H1 (cell line): ENCODE results near the gene KLHL29. TPM values are rescaled to one million over a fixed set of nuclear protein-coding genes. Genes with fewer than 3 reads are reported as not detected.
A peak's percentile ranks its signal among the peaks of the same experiment; 100 is the strongest.

Source experiments
- CTCF ChIA-PET: fragments of 300-600 bp; sonication (Branson Sonifier 250); formaldehyde crosslinking; loops from one replicate; lab custom pipeline; 2021; ENCODE audit not compliant: partially characterized antibody; lab: Charles Lee
- POLR2A ChIA-PET: fragments of 300-600 bp; sonication (Branson Sonifier 250); formaldehyde crosslinking; loops from one replicate; lab custom pipeline; 2021; ENCODE audit warnings: inconsistent platforms; ENCODE audit not compliant: partially characterized antibody; lab: Charles Lee
- DNase-seq, 2 experiments: peaks; one replicate each; pipeline versions ENCODE4 v3.0.0 to v3.0.0-alpha.2; 2010 to 2022; ENCODE audit warnings: low spot score in 2 of 2, low read depth in 1 of 2, mixed read lengths in 1 of 2
- FAIRE-seq: peaks from 2 replicates; lab custom pipeline; 2011; peaks lifted over from hg19 to GRCh38; lab: Jason Lieb, UNC
- H2AFZ ChIP-seq: 2 replicates; pipeline ENCODE4 v1.8.1; 2012; ENCODE audit warnings: low read length, inconsistent platforms
- H2AK5ac ChIP-seq: 2 replicates; pipeline ENCODE4 v1.6.1; 2013; ENCODE audit warnings: low read depth, low read length
- H2BK120ac ChIP-seq: replicated peaks from 2 replicates; pipeline ENCODE3; 2013; ENCODE audit warnings: low read depth, low read length, inconsistent platforms
- H2BK12ac ChIP-seq: 2 replicates; pipeline ENCODE4 v1.6.1; 2013; ENCODE audit warnings: low read depth, low read length
- H2BK15ac ChIP-seq: 2 replicates; pipeline ENCODE4 v1.6.1; 2013; ENCODE audit warnings: low read length
- H2BK20ac ChIP-seq: 2 replicates; pipeline ENCODE4 v1.6.1; 2013; ENCODE audit warnings: low read length
- H2BK5ac ChIP-seq: 2 replicates; pipeline ENCODE4 v1.6.1; 2013; ENCODE audit warnings: low read depth, low read length
- H3K14ac ChIP-seq: 2 replicates; pipeline ENCODE4 v1.6.1; 2013; ENCODE audit warnings: inconsistent platforms; ENCODE audit not compliant: insufficient read length
- H3K18ac ChIP-seq: 2 replicates; pipeline ENCODE4 v1.6.1; 2013; ENCODE audit warnings: low read length; ENCODE audit errors: extremely low read depth
- H3K23ac ChIP-seq: 2 replicates; pipeline ENCODE4 v1.6.1; 2013; ENCODE audit warnings: inconsistent platforms; ENCODE audit not compliant: insufficient read length
- H3K23me2 ChIP-seq: 2 replicates; pipeline ENCODE4 v1.6.1; 2013; ENCODE audit warnings: low read depth, low read length
- H3K27ac ChIP-seq: 2 replicates; pipeline ENCODE4 v1.6.1; 2011; ENCODE audit warnings: low read depth, low read length, inconsistent platforms
- H3K27me3 ChIP-seq, 4 experiments: replicated peaks in 1 of 4; 1 replicate in 1 of 4; 2 replicates in 3 of 4; pipeline versions ENCODE4 v1.6.1 to v1.8.1; 2011 to 2013; ENCODE audit warnings: low read length in 3 of 4, mild to moderate bottlenecking in 3 of 4, inconsistent platforms in 2 of 4, mixed read lengths in 2 of 4, moderate library complexity in 1 of 4; ENCODE audit not compliant: control insufficient read depth in 3 of 4, insufficient read depth in 3 of 4; ENCODE audit errors: extremely low read depth in 1 of 4
- H3K36me3 ChIP-seq, 4 experiments: 2 replicates each; pipeline versions ENCODE4 v1.6.1 to v1.8.1; 2011 to 2013; ENCODE audit warnings: mild to moderate bottlenecking in 4 of 4, low read length in 3 of 4, moderate library complexity in 2 of 4, control low read depth in 1 of 4, inconsistent platforms in 1 of 4; ENCODE audit not compliant: insufficient read depth in 4 of 4, control insufficient read depth in 2 of 4
- H3K4ac ChIP-seq: replicated peaks from 2 replicates; pipeline ENCODE3; 2013; ENCODE audit warnings: low read length, low read depth, mixed read lengths, inconsistent platforms; ENCODE audit not compliant: insufficient read length
- H3K4me1 ChIP-seq, 4 experiments: replicated peaks in 1 of 4; 1 replicate in 1 of 4; 2 replicates in 3 of 4; pipeline versions ENCODE4 v1.6.1 to v1.8.1; 2011 to 2013; ENCODE audit warnings: low read length in 3 of 4, inconsistent platforms in 2 of 4, mixed read lengths in 1 of 4; ENCODE audit not compliant: insufficient read depth in 4 of 4, control insufficient read depth in 3 of 4
- H3K4me2 ChIP-seq, 2 experiments: 2 replicates each; pipeline versions ENCODE4 v1.6.1 to v1.8.1; 2011 to 2013; ENCODE audit warnings: low read depth in 2 of 2, low read length in 2 of 2, control low read depth in 1 of 2, inconsistent platforms in 1 of 2, mild to moderate bottlenecking in 1 of 2; ENCODE audit not compliant: insufficient read depth in 1 of 2
- H3K4me3 ChIP-seq, 4 experiments: fragments of 200-600, 300-600 bp in 1 of 4; sonication (generic), shearing (Covaris generic), sonication (Bioruptor Twin) in 1 of 4; 2 replicates each; pipeline versions ENCODE4 v1.5.1 to v1.8.1; 2011 to 2016; ENCODE audit warnings: low read length in 4 of 4, low read depth in 3 of 4, control low read depth in 2 of 4, inconsistent platforms in 2 of 4, mild to moderate bottlenecking in 2 of 4, mixed read lengths in 1 of 4, moderate library complexity in 1 of 4; ENCODE audit not compliant: insufficient read depth in 2 of 4; ENCODE audit errors: extremely low read depth in 1 of 4
- H3K56ac ChIP-seq: replicated peaks from 2 replicates; pipeline ENCODE3; 2013; ENCODE audit warnings: low read depth, mild to moderate bottlenecking, mixed read lengths, low read length, inconsistent platforms; ENCODE audit not compliant: insufficient read length
- H3K79me1 ChIP-seq: 2 replicates; pipeline ENCODE4 v1.6.1; 2013; ENCODE audit warnings: low read depth, low read length, control low read depth
- H3K79me2 ChIP-seq, 2 experiments: 2 replicates each; pipeline versions ENCODE4 v1.6.1 to v1.8.1; 2012 to 2013; ENCODE audit warnings: low read length in 2 of 2, mild to moderate bottlenecking in 2 of 2, inconsistent platforms in 1 of 2; ENCODE audit not compliant: insufficient read depth in 2 of 2, control insufficient read depth in 1 of 2
- H3K9ac ChIP-seq, 4 experiments: replicated peaks in 1 of 4; 1 replicate in 1 of 4; 2 replicates in 3 of 4; pipeline versions ENCODE4 v1.6.1 to v1.8.1; 2011 to 2013; ENCODE audit warnings: low read depth in 3 of 4, low read length in 3 of 4, control low read depth in 2 of 4, mild to moderate bottlenecking in 2 of 4, moderate library complexity in 2 of 4, inconsistent platforms in 1 of 4; ENCODE audit errors: extremely low read depth in 1 of 4
- H3K9me3 ChIP-seq, 2 experiments: 2 replicates each; pipeline versions ENCODE4 v1.6.1 to v1.8.1; 2012 to 2013; ENCODE audit warnings: mild to moderate bottlenecking in 2 of 2, moderate library complexity in 2 of 2, control low read depth in 1 of 2, inconsistent platforms in 1 of 2, low read depth in 1 of 2, low read length in 1 of 2, mixed read lengths in 1 of 2; ENCODE audit not compliant: insufficient read depth in 2 of 2
- H4K20me1 ChIP-seq, 2 experiments: replicated peaks in 1 of 2; 2 replicates each; pipeline versions ENCODE3 to v1.8.1; 2011 to 2013; ENCODE audit warnings: inconsistent platforms in 2 of 2, low read length in 2 of 2, mild to moderate bottlenecking in 1 of 2; ENCODE audit not compliant: insufficient read depth in 2 of 2, control insufficient read depth in 1 of 2
- H4K5ac ChIP-seq: 2 replicates; pipeline ENCODE4 v1.6.1; 2013; ENCODE audit warnings: low read length, low read depth, mixed read lengths, inconsistent platforms; ENCODE audit not compliant: insufficient read length
- H4K8ac ChIP-seq: 2 replicates; pipeline ENCODE4 v1.8.0; 2013; ENCODE audit warnings: mild to moderate bottlenecking, moderate library complexity, low read length, inconsistent platforms; ENCODE audit not compliant: insufficient read depth; ENCODE audit errors: extremely low read depth
- H4K91ac ChIP-seq: replicated peaks from 2 replicates; pipeline ENCODE3; 2013; ENCODE audit warnings: low read length, mixed read lengths, inconsistent platforms; ENCODE audit not compliant: insufficient read length
- CBX8 ChIP-seq: fragments of 300-800, 300-1000 bp; sonication (generic); IDR thresholded peaks from 2 replicates; pipeline ENCODE4 v1.7.1; 2016; ENCODE audit warnings: low read depth, low read length, borderline replicate concordance
- CEBPB ChIP-seq: IDR thresholded peaks from 2 replicates; pipeline ENCODE4 v1.6.1; 2012; ENCODE audit warnings: low read depth, low read length
- EZH2 ChIP-seq: fragments of 200-600 bp; sonication (generic); IDR thresholded peaks from 2 replicates; pipeline ENCODE4 v1.7.1; 2012; ENCODE audit warnings: low read depth, mild to moderate bottlenecking, moderate library complexity, low read length, inconsistent platforms; ENCODE audit not compliant: severe bottlenecking
- GTF2F1 ChIP-seq: IDR thresholded peaks from 2 replicates; pipeline ENCODE4 v1.6.1; 2012; ENCODE audit warnings: low read depth, low read length, improper control_type of control experiment, borderline replicate concordance
- JUND ChIP-seq: IDR thresholded peaks from 2 replicates; pipeline ENCODE4 v1.6.1; 2011; ENCODE audit warnings: mild to moderate bottlenecking, improper control_type of control experiment, low read length
- KDM4A ChIP-seq: IDR thresholded peaks from one replicate; pipeline ENCODE4 v1.7.1; 2012; ENCODE audit warnings: low read depth, mild to moderate bottlenecking, moderate library complexity, low read length, inconsistent platforms; ENCODE audit not compliant: severe bottlenecking
- RAD21 ChIP-seq, 2 experiments: IDR thresholded peaks in 1 of 2; conservative IDR thresholded peaks in 1 of 2; 2 replicates each; pipeline ENCODE4 v1.6.1; 2011; ENCODE audit warnings: low read depth in 2 of 2, low read length in 2 of 2, improper control_type of control experiment in 1 of 2, inconsistent platforms in 1 of 2, mild to moderate bottlenecking in 1 of 2, moderate library complexity in 1 of 2
- SP4 ChIP-seq: IDR thresholded peaks from 2 replicates; pipeline ENCODE4 v1.6.1; 2012; ENCODE audit warnings: low read length, inconsistent platforms
- TCF12 ChIP-seq: IDR thresholded peaks from 2 replicates; pipeline ENCODE4 v1.6.1; 2011; ENCODE audit warnings: low read depth, mild to moderate bottlenecking, low read length
- WGBS, 2 experiments: shearing (Covaris generic) in 1 of 2; methylation state at CpG; one replicate each; pipeline versions ENCODE4 v1.1.6 to v1.1.7; 2013 to 2015; ENCODE audit warnings: low lambda C conversion rate in 2 of 2, mixed read lengths in 2 of 2, inconsistent platforms in 1 of 2, low coverage in 1 of 2, missing lambda C conversion rate in 1 of 2; ENCODE audit not compliant: insufficient replicate concordance in 2 of 2, insufficient coverage in 1 of 2, insufficient read length in 1 of 2; ENCODE audit errors: extremely low coverage in 1 of 2, missing lambda C conversion rate in 1 of 2; 5-methylcytosine and 5-hydroxymethylcytosine counted together
- polyA plus RNA-seq, 7 experiments: library from polyadenylated mRNA; depleted of rRNA in 3 of 7; stranded (reverse) in 5 of 7; unstranded in 2 of 7; fragments of >200 nt in 5 of 7; fragments of 200-250 nt in 2 of 7; gene quantifications; 1 replicate in 5 of 7; 2 replicates in 1 of 7; 4 replicates in 1 of 7; pipeline versions ENCODE4 v1.2.1 to v1.2.3, GENCODE V29; 2011 to 2013; ENCODE audit warnings: missing spikeins in 2 of 7, mixed read lengths in 2 of 7
- total RNA-seq: library from RNA; stranded (reverse); fragmentation: NEBNext Ultra II Directional; extraction: Animal tissue kit (Norgen Biotek cat#: 25700); gene quantifications from 2 replicates; pipeline ENCODE4 v1.2.1, GENCODE V29; 2021

The KLHL29 gene
- total and polyA plus RNA-seq, 2 of the 8 experiments (the other 6 are each of a cell fraction or from before 2014, with no cell fraction given) = 1.1 to 4.7 TPM

- Histone ChIP-seq H2BK12ac (no peak overlapping the region), H4K20me1 (no peaks in the 10 kb centered on the region), H3K79me2 (no peaks in the 10 kb centered on the region), H3K23me2 (no peaks in the 10 kb centered on the region; the same call in 1 of the 2 replicates), H4K8ac (no peak overlapping the region), H3K4me3 (no peak overlapping the region), H3K23ac (no peak overlapping the region), H3K79me1 (no peaks in the 10 kb centered on the region; the same call in 1 of the 2 replicates), H2AFZ (no peak overlapping the region), H3K56ac (no peak overlapping the region), H4K91ac (no peak overlapping the region), H3K4me1 (peaks cover 0 to 13% (median 10%) of the 10 kb centered on the region in 4 experiments; a peak in 4 of 7 replicates), H3K9me3 (no peaks in the 10 kb centered on the region), H2BK15ac (no peak overlapping the region), H3K9ac (no peak overlapping the region), H2BK20ac (no peak overlapping the region), H4K5ac (no peak overlapping the region), H3K4me2 (no peak overlapping the region; a peak in 1 of 4 replicates), H3K36me3 (no peaks in the 10 kb centered on the region), H2BK5ac (0 out of 2 replicates have a peak overlapping the region, but pooled peaks have one; percentile 37), H3K4ac (no peak overlapping the region), H2AK5ac (no peak overlapping the region), H3K14ac (no peak overlapping the region), H3K27ac (no peak overlapping the region), H2BK120ac (no peak overlapping the region), H3K18ac (no peak overlapping the region), H3K27me3 (no peaks in the 10 kb centered on the region)
- TF ChIP-seq SP4 (no peak), EZH2 (no peak), GTF2F1 (no peak), TCF12 (no peak), CEBPB (no peak), JUND (no peak), CBX8 (no peak), RAD21 (IDR thresholded peaks at IDR 0.05 in 1 of 2, conservative IDR thresholded peaks at IDR 0.05 in 1 of 2; ENCODE audit: low read depth in 2 of 2, low read length in 2 of 2) (no peak), KDM4A (no peak)
- no peak for FAIRE-seq
- ChIA-PET CTCF (interaction anchor here (0.6 to 4.0 kb wide), 6 partner anchors 15 to 203 kb away, joined by 3 to 26 read pairs (median 4); no protein-coding TSS in a partner anchor), POLR2A (no interaction called here)
- peak in 1 of 2 experiments; percentile 33 for DNase-seq
- WGBS, 2 experiments = 86% methylated on average over 9 of the region's 9 CpGs; no CpG with 5 or more reads in 1 of the 2 experiments
These were observed 50.5 kb downstream of the KLHL29 start for GRCh38 chr2:23435250-23436035.
